Measurements from ENCODE around the gene C1orf21. TPM values are rescaled to one million over a fixed set of nuclear protein-coding genes. Genes with fewer than 3 reads are reported as not detected.

C1orf21 gene
- total RNA-seq, 1 donor from 2014 or later: 47.6 TPM

DNA sequence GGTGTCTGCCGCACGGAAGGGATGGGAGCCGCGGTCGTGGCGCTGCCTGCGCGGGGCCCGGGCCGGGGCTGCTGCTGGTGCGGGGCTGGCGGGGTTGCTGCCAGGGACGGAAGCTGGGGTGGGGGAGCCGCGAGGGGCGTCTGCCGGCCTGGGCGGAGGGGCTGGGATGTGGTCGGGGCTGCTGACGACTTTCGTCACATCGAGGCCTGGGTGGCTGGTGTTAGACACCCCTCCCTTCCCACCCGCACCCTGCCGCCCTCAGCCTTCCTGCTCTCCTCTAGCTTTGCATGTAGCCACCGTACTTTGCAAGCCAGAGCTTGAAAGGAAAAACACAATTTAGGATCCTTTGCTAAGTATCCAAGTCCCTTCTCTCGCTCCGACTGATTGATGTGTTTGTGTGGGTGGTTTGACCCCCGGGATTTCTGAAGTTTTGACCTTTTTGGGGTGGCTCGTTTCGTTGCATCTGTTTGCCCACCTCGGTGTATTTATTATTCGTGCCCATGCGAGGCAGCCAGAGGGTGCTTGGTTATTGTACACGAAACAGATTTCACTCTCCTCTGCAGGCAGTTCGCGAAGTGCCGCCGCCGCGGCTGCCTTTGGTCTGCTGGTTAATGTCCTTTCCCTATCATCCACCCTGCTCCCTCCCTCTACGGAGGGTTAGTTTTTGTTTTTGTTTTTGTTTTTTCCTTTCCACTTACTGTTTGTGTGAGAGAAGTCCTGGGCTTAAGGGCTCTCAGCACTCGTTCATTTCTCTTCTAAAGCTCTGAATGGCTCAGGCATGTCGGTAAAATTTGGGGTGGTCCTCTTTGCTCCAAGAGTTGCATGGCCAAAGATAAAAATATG is 868 bp downstream of the C1orf21 start:
- DNase-seq: peak; percentile 72

DNA sequence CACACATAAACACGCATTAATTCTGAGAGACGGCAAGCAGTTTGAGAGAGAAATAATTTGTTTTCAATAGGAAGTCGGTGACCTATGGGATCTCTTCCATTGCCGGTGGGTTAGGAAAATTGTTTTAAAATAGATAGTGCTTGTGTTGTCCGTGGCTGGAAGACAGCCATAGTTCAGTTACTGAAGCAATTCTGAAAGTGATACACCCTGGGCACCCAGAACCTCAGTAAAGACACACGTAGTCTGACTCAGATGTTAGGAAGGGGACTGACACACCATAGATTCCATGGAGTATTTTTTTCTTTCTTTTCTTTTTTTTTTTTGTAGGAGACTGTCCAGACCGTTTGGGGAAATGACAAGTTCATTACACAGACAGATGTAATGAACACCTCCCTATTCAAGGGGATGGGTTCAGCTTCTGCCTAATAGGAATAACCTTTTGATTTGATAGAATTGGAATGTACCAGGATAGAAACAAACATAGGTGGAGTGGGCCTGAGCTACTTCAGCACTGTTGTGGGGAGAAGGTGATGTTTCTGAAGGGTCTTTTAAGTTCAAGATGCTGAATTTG is 1.6 kb downstream of the C1orf21 start:
- DNase-seq: peak; percentile 53

DNA sequence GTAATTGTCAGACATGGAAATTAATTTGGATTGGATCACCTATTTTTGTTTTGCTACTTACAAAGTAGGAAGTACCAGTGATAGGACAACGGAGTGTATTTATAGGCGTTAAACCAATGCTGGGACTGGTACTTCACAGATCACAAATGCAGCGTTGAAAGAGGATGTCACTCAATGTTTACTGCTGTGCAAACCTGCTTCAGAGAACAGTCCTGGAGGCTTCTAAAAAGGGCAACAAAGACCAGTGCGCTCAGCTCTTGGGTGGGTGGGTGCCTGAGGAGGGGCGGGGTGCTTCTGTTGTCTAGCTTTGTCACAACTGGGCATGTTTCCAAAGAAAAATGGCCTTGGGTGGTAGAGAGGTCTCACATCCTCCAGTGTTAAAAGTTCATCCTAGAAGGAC is 2.1 kb downstream of the C1orf21 start:
- DNase-seq: peak; percentile 34

DNA sequence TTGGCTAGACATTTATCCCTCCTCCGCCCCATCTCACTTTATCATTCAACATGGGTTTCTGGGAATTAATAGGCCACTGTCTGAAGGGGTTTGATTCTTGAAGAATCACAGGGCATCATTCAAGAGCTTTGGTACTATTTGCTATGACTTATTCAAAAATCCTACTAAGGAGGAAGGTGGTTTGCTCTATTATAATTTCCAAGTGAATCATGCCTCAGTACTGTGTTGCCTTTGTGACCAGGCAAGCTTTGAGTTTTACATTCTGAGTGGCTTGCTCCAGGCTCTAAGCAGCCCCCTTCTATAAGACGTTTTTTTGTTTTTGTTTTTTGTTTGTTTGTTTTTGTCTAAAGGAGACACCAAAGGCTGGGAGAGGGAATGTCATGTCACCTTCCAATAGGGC is 2.6 kb downstream of the C1orf21 start:
- no peak for DNase-seq

DNA sequence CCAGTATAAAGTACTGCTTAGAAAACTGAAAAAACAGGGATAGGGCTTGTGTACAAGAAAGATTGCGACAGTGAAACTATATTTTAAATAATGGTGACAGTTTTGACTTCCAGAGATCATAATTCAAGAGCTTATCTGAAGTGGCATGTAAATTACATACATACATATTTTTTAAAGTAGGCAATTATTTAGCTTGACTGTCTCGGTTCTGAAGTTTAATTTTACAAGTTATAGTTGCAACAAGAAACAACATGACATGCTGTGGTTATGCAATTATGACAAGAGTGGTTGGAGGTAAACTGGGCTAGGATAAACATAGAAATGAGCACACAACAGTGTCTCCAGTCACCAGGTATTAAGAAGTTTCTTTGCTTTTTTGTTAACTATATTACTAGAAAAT is 4.1 kb downstream of the C1orf21 start:
- DNase-seq: no peak

DNA sequence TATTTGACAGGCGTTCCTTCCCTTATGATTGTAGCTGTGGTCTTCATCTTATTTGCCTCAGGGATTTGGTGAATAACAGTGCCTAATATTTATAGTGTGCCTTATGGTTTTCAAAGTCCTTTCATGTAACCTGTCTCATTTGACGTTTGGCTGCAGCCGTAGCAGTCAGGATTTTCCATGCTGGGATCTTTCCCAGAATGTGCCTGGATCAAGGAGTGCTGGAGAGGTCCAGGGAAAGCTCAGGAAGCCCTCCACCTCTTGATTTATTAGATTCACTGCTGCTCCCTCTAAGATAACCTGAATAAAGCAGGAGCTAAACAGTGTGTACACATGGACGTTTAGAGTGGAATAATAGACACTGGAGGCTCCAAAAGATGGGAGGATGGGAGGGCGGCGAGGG is 5.2 kb downstream of the C1orf21 start:
- no peak for DNase-seq

DNA sequence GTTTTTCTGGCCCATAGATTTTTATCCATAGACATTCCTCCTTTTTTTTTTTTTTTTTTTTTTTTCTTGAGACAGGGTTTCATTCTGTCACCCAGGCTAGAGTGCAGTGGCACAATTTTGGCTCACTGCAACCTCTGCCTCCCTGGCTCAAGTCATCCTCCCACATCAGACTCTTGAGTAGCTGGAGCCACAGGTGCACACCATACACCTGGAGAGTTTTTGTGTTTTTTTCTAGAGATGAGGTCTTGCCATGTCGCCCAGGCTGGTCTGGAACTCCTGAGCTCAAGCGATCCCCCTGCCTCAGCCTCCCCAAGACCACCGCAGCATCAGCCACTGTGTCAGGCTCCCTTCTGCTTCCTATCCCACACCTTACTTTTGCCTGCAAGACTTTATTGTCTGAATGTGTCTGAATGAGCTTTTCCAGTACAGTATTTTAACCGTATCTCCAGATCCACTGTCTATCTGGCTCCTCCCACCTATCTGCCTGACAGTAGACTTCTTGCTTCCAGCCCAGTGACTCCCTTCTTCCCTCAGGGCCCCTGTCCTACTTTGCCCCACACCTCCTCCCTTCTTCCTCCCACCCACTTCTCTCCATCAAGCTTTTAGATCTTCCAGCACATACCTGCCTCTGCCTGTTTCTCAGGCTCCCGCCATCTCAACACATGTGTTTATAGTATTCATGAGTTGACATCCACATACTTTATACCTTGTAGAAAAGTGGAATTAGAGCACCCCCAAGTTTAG is 6.1 kb downstream of the C1orf21 start:
- no peak for DNase-seq

DNA sequence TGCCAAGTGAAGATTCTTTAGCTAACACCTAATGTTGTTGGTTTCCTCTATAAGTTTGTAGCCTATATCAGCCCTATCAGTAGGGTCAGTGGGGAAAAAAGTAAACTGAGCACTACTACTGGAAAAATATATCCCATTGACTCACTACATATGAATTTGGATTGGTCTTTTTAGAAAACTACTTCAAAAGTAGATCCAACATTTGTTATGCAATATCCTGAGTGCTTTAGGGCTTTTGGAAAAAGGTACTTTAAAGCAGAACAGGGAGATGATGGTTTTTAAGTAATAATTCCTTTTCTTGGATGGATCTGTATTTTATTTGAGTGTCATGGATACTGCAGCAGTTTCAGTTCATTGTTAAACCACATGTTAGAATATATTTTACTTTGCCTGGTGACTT is 7.1 kb downstream of the C1orf21 start:
- DNase-seq: no peak

DNA sequence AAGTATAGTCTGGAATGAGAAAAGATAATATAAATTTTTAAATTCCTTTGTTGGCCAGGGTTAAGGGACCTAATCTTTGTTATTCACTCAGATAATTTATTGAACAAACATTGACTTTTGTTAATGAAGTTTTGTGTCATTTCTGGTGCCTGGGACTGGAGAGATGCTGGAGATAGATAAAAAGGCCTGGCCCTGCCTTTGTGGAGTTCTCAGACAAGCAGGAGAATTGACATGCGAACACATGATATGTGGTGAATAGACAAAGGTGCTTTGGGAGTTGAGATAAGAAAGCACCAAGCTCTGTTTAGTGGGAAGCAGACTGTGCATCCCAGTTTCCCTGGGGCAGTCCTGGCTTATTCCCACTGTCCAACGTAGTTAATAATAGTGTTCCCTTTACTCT is 8.5 kb downstream of the C1orf21 start:
- DNase-seq: no peak

DNA sequence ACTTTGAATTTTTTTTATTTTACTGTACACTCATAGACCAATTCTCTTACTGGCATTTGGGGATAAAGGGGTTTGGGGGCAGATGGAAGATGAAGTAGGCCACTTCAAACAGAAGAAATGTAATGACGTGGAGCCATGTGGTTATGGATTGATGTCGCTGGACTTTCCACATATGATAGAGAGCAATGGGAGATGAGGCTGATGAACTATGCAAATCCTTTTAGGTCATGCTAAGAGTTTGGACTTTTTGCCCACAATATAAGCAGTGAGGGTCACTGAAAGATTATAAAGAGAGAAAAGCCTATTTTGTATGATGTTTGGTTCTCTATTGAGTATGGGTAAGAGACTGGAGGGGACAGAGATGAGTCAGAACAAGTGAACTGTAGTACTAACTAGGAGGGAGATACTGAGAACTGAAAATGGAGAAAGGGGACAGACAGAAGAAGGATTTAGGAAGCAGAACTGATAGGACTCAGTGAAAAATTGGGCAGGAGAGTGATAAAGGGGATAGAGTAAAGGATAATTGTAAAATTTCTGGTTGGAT is 9.2 kb downstream of the C1orf21 start:
- no peak for DNase-seq

DNA sequence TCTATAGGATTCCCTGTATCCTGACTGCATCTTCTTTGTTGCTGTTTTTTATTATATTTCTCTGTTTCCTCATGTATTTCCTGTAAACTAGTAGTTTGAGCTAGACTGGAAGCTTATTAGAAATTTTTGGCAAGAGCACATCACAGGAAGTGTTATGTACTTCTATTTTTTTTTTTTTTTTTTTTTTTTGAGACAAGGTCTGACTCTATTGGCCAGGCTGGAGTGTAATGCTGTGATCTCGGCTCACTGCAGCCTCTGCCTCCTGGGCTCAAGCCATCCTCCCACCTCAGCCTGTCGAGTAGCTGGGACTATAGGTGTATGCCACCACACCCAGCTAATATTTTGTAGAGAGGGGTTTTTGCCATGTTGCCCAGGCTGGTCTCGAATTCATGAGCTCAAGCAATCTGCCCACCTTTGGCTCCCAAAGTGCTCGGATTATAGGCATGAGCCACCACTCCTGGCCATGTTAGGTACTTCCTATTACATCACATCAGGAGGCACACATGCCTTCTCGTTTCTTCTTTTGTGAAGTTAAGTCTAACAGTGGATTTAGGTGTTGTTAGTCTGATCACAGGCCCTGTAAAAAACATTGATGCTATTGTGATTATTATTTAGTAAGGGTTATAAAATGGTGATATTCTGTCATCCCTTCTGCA is 12.5 kb downstream of the C1orf21 start:
- DNase-seq: no peak

DNA sequence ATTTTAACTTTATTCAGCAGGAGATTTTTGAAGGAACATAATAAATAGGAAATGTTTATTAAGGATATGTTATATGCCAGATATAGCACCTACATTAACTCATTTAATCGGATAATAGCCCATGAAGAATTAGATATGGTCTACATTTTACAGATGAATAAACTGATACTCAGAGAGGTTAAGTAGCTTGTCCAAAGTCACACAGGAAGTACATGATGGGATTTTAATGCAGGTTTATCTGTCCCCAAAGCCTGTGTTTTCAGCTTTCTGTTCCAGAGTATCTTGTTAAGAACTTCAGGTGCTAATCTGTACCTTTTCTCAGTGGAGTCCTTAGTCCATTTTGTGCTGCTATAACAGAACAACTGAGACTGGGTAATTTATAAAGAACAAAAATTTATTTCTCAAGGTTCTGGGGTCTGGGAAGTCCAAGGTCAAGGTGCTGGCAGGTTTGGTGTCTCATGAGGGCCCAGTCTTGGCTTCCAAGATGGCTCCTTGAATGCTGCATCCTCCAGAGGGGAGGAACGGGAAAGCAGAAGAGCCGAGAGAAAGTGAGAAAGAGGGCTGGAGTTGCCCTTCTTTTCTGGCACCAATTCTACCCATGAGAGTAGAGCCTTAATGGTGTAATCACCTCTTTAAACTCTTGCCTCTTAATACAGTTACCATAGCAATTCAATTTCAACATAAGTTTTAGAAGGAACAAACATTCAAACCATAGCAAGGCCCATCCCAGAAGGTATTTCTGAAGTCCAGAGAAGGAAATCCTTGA is 17.3 kb downstream of the C1orf21 start:
- DNase-seq: no peak

DNA sequence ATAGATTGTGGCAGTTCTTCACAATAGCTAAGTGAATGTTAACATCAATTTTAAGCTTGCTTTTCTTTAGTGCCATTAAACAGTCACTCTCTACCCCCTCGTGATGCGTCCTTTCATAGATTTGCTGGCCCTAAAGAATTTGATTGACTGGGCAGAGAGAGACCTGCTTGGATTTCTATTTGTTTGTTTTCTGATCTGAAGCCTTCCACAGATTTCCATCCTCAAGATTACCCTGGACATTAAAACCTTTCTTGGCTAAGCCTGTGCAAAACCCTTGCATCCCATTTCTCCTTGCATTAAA is 17.8 kb downstream of the C1orf21 start:
- DNase-seq: no peak

DNA sequence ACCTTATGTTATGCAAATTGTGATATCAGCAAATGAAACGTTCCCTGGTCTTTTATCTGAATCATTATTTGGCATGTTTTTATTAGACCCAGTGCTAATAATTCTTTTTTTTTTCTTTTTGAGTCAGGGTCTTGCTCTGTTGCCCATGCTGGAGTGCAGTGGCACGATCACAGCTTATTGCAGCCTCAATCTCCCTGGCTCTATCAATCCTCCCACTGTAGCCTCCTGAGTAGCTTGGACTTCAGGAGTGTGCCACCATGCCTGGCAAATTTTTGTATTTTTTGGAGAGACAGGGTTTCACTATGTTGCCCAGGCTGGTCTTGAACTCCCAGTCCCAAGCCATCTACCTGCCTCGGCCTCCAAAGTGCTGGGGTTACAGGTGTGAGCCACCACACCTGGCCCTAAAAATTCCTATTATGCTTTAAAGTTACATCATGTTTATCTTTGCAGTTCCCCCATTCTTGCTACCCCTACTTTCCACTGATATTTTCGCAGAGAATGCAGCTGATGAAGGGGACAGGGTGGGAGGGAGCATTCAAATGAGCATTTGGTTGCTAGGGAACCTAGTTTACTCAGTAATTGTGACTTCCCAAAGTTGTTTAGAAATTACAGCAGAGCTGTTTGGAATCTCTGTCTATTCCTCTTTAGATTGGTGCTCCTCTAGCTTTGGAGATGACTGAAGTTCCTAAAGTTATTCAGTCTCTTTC is 18.4 kb downstream of the C1orf21 start:
- no peak for DNase-seq

DNA sequence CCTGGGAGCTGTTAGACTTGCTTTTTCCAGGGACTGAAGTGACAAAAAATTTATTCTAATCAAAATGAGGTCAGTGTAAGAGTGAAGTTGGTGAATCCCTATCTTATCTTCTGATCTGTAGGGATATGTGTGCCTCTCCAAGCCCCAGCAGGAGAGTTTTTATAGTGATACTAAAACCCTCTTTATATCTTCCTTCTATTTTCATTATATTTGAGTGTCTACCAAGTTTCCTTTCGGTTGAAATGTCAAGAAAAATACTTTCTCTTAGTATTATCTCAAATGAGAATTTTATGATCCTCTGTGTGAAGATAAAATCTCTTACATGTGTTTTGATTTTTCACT is 18.9 kb downstream of the C1orf21 start:
- DNase-seq: no peak

DNA sequence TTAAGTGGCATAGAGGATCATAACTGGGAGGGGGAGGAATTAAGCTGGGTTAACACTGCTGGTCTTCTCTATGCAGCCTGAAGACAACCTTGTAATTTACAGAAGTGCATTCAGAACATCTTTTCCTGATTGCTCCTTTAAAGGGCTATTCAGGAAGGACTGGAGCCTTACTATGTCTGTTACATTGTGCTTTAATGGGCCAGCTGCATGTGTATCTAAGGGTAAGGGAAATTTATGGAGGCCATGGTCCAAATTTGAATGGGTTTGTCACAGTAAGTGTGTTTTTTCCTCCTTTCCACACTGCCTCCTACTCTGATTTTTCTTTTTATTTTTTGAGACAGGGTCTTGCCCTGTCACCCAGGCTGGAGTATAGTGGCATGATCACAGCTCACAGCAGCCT is 19.6 kb downstream of the C1orf21 start:
- DNase-seq: no peak

DNA sequence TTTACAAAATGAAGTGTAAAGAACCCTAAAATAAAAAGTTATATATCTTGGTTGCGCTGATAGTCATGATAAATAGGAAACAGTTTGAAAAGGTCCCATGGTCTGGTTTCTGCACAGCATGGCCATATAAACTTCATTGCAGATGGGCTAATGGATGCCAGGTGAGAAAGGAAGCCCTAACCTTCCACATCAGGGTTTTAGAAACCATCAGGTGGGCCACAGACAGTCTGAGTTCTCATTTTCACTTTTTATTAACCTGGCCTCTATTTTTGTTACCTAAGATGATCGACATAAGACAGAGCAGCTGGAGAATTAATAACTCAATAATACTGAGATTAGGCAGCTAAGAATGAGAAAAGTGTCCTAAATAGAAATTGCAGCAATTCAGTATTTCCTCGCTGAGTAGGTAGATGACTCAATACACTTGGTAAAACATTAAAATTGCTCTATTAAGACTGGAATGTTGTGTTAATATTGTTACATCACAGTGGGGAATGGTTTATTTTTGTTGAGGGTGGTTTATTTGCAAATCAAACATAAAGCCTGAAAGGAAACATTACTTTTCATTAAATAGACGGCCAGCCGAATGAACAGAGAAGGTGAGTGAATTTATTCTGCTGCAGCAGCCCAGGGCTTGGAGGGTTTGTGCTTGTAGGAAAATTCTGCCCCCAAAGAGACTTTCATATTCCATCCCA is 21.1 kb downstream of the C1orf21 start:
- no peak for DNase-seq

DNA sequence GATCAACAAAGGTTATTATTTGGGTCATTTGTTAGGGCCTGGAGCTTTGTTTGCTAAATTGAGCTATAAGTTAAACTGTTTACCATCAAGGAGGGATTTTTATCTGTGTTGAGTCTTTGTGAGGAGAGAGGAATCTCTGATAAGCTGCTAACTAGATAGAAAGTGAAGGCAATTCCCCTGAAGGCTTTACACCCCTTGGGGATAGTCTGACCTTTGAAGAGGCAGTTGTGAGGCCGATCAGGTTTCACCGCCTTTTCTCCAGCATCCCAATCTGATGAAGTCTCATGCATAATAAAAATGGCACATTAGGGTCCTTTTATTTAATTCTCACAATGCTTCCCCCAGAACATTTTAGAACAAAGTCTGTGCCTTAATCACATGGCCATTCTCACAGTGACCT is 21.8 kb downstream of the C1orf21 start:
- DNase-seq: no peak

DNA sequence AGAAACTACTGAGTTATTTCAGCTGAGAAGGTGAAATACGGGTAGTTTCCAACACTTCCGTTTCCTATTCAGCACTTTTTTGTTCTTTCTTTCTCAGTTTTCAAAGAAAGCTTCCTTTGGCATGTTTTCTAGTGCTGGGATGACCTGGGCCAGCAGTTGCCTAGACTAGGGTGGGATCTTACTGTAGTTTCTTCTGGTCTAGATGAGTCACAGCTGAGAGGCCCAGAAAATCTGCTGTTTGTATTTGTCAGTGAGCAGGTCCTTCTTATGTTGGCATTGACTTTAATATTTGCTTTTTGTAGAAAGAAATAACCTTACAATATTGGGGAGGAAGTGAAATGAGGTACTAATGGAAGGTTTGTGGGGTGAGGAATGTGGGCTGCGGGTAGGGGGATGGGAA is 22.2 kb downstream of the C1orf21 start:
- no peak for DNase-seq

DNA sequence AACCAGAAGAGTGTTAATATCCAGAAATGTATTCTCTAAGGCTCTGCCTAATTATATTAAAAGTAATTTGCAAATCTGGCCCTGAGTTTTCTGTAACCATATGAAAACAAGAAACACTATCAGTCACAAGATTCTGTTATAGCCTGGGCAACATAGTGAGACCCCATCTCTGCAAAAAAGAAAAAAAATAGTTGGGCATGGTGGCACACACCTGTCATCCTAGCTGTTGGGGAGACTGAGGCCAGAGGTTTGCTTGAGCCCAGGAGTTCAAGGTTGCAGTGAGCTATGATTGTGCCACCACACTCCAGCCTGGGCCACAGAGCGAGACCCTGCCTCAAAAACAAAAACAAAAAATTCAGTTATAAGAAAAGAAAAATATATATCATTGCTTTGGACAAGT is 25.6 kb downstream of the C1orf21 start:
- DNase-seq: no peak

DNA sequence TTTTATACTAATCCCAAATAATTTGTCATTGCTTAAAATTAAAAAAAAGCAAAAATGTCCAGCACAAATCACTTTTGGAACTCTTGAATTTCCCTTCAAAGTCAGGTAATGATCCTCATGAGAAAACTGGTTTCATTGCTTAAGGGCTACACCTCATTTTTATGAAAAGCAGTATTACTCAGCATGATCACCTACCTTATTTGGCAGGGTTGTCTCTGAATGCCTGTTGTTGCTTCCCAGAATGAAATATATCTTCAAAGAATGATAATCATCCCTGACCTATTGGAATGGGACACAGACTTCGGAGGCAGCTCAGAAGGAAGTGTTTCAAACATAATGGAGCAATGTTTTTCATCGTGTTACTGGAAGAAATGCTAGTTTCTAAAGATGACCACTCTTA is 29.7 kb downstream of the C1orf21 start:
- no peak for DNase-seq

Data from tongue (tissue), 2 donors.